Endodermal cell (in vitro differentiated cells): ENCODE measurements around the gene OR2AG1. TPM values are rescaled to one million over a fixed set of nuclear protein-coding genes. Genes with fewer than 3 reads are reported as not detected.

ENCODE experiments used
- DNase-seq: peaks from one replicate; pipeline ENCODE4 v3.0.0-alpha.2; 2017
- H3K27ac ChIP-seq: 2 replicates; pipeline ENCODE4 v1.5.1; 2013; ENCODE audit warnings: mild to moderate bottlenecking, low read depth, low read length, moderate library complexity
- H3K27me3 ChIP-seq: 2 replicates; pipeline ENCODE4 v1.6.1; 2013; ENCODE audit warnings: mild to moderate bottlenecking, low read length, moderate library complexity; ENCODE audit not compliant: insufficient read depth, control insufficient read depth, poor library complexity, severe bottlenecking
- H3K36me3 ChIP-seq: 2 replicates; pipeline ENCODE4 v1.7.0; 2013; ENCODE audit warnings: mild to moderate bottlenecking, low read length, moderate library complexity; ENCODE audit not compliant: control insufficient read depth, insufficient read depth
- H3K4me1 ChIP-seq: one replicate; pipeline ENCODE4 v1.7.0; 2013; ENCODE audit warnings: low read length; ENCODE audit not compliant: control insufficient read depth, insufficient read depth
- H3K4me3 ChIP-seq: 2 replicates; pipeline ENCODE4 v1.5.1; 2013; ENCODE audit warnings: mild to moderate bottlenecking, low read length, moderate library complexity
- H3K9ac ChIP-seq: 2 replicates; pipeline ENCODE4 v1.6.1; 2013; ENCODE audit warnings: mild to moderate bottlenecking, low read length, moderate library complexity; ENCODE audit not compliant: poor library complexity, severe bottlenecking; ENCODE audit errors: extremely low read depth
- H3K9me3 ChIP-seq: 2 replicates; pipeline ENCODE4 v1.6.1; 2013; ENCODE audit warnings: mild to moderate bottlenecking, low read length, moderate library complexity; ENCODE audit not compliant: control insufficient read depth
- H3K27ac Mint-ChIP-seq: 2 replicates; pipeline ENCODE4 v1.8.0; 2020; ENCODE audit warnings: mixed read lengths
- H3K27me3 Mint-ChIP-seq: 2 replicates; pipeline ENCODE4 v1.8.0; 2021; ENCODE audit warnings: mild to moderate bottlenecking, mixed read lengths; ENCODE audit not compliant: insufficient read depth
- H3K36me3 Mint-ChIP-seq: 2 replicates; pipeline ENCODE4 v1.8.0; 2020; ENCODE audit warnings: low read depth, mixed read lengths
- H3K4me1 Mint-ChIP-seq: 2 replicates; pipeline ENCODE4 v1.8.0; 2020; ENCODE audit warnings: mixed read lengths
- H3K4me3 Mint-ChIP-seq: 2 replicates; pipeline ENCODE4 v1.8.0; 2020; ENCODE audit warnings: mild to moderate bottlenecking, moderate library complexity, mixed read lengths
- H3K9me3 Mint-ChIP-seq: 2 replicates; pipeline ENCODE4 v1.8.0; 2020; ENCODE audit warnings: mild to moderate bottlenecking, mixed read lengths
- CTCF ChIP-seq: fragments of 200-600 bp; sonication (generic); conservative IDR thresholded peaks from 2 replicates; pipeline ENCODE4 v1.5.0; 2021; ENCODE audit warnings: antibody characterized with exemption, mild to moderate bottlenecking
- WGBS, 2 experiments: methylation state at CpG; one replicate each; pipeline versions ENCODE4 v1.1.5 to v1.1.7; 2013; ENCODE audit warnings: missing lambda C conversion rate in 2 of 2, mixed read lengths in 1 of 2; ENCODE audit not compliant: insufficient coverage in 1 of 2, insufficient read length in 1 of 2; 5-methylcytosine and 5-hydroxymethylcytosine counted together
- total RNA-seq, 2 donors: library from RNA; stranded (reverse); fragmentation: NEBNext Ultra II Directional in 1 of 2; extraction: Animal tissue kit (Norgen Biotek cat#: 25700) in 1 of 2; gene quantifications; 2 replicates in 1 of 2; 3 replicates in 1 of 2; pipeline ENCODE4 v1.2.1, GENCODE V29; 2021

Gene OR2AG1
- total RNA-seq, 2 donors from 2014 or later = not detected

- WGBS, 2 experiments = 91 to 100% methylated on average over 2 of the region's 2 CpGs
Observed at GRCh38 chr11:6745465-6746015, 37.3 kb upstream of the OR2AG1 start.

GRCh38 chr11:6746086-6746618 lies 36.7 kb upstream of the OR2AG1 start:
- H3K27ac ChIP-seq = no peak overlapping the region
- H3K4me1 ChIP-seq = no peaks in the 10 kb centered on the region
- peaks cover 14% of the 10 kb centered on the region for H3K27me3 ChIP-seq
- H3K4me3 Mint-ChIP-seq = no peak overlapping the region
- H3K9ac ChIP-seq = no peak overlapping the region
- no peak overlapping the region for H3K27ac Mint-ChIP-seq
- H3K36me3 ChIP-seq = no peaks in the 10 kb centered on the region
- H3K9me3 ChIP-seq = no peaks in the 10 kb centered on the region
- peaks cover 6% of the 10 kb centered on the region for H3K27me3 Mint-ChIP-seq
- DNase-seq = no peak
- no peaks in the 10 kb centered on the region for H3K9me3 Mint-ChIP-seq
- peaks cover 4% of the 10 kb centered on the region for H3K4me1 Mint-ChIP-seq
- H3K36me3 Mint-ChIP-seq = no peaks in the 10 kb centered on the region
- 92% methylated on average over 5 of the region's 5 CpGs for WGBS, 2 experiments
- H3K4me3 ChIP-seq = no peak overlapping the region
- no peak for TF ChIP-seq CTCF

More at GRCh38 chr11:6745465-6746015, 37.3 kb upstream of the OR2AG1 start:
- H3K4me1 Mint-ChIP-seq = peaks cover 4% of the 10 kb centered on the region
- Histone ChIP-seq H3K36me3 (no peaks in the 10 kb centered on the region), H3K9me3 (no peaks in the 10 kb centered on the region), H3K27me3 (peaks cover 14% of the 10 kb centered on the region), H3K4me1 (no peaks in the 10 kb centered on the region), H3K9ac (no peak overlapping the region), H3K4me3 (no peak overlapping the region), H3K27ac (no peak overlapping the region)
- H3K9me3 Mint-ChIP-seq = no peaks in the 10 kb centered on the region
- no peak for DNase-seq
- peaks cover 6% of the 10 kb centered on the region for H3K27me3 Mint-ChIP-seq
- no peak for TF ChIP-seq CTCF
- H3K4me3 Mint-ChIP-seq = no peak overlapping the region
- H3K27ac Mint-ChIP-seq = no peak overlapping the region
- no peaks in the 10 kb centered on the region for H3K36me3 Mint-ChIP-seq

- peaks cover 4% of the 10 kb centered on the region for H3K4me1 Mint-ChIP-seq
- Histone ChIP-seq H3K9me3 (no peaks in the 10 kb centered on the region), H3K36me3 (no peaks in the 10 kb centered on the region), H3K4me1 (no peaks in the 10 kb centered on the region), H3K4me3 (no peak overlapping the region), H3K27me3 (peaks cover 19% of the 10 kb centered on the region), H3K9ac (no peak overlapping the region), H3K27ac (no peak overlapping the region)
- no peaks in the 10 kb centered on the region for H3K36me3 Mint-ChIP-seq
- H3K9me3 Mint-ChIP-seq = no peaks in the 10 kb centered on the region
- TF ChIP-seq CTCF = no peak
- no peak overlapping the region for H3K27ac Mint-ChIP-seq
- no peak for DNase-seq
- H3K4me3 Mint-ChIP-seq = no peak overlapping the region
- peaks cover 6% of the 10 kb centered on the region for H3K27me3 Mint-ChIP-seq
- 89 to 100% methylated on average over 1 of the region's 1 CpG for whole genome bisulfite sequencing, 2 experiments
Observed at GRCh38 chr11:6746626-6747025, 36.2 kb upstream of the OR2AG1 start.
